Ishikawa (cell line): ENCODE measurements around the gene LRRC14B.

Experiments
- EGR1 ChIP-seq: IDR thresholded peaks from 2 replicates; pipeline ENCODE4 v1.6.1; 2012
- TAF1 ChIP-seq: IDR thresholded peaks from 2 replicates; pipeline ENCODE4 v1.6.1; 2012; ENCODE audit warnings: low read depth, mild to moderate bottlenecking
- TCF12 ChIP-seq: IDR thresholded peaks from 2 replicates; pipeline ENCODE4 v1.6.1; 2012; ENCODE audit warnings: low read depth
- TEAD4 ChIP-seq: IDR thresholded peaks from 2 replicates; pipeline ENCODE4 v1.6.1; 2012

DNA sequence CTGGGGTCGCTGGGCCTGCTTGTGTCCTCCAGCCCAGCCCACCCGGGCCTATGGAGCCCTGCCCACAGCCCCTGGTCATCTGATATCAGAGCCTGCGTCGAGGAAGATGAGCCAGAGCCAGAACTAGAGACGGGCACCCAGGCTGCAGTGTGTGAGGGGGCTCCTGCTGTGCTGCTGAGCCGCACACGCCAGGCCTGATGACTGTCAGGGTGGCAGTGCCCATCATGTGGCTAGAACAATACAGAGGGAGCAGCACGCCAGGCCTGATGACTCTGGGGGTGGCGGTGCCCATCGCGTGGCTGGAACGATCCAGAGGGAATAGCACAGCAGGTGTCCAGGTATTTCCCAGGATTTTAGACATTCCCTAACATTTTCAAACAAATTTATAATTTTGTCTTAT, 9.2 kb upstream of the LRRC14B start:
- TF ChIP-seq TCF12 (no peak), EGR1 (no peak), TAF1 (no peak), TEAD4 (no peak)
